Measurements from ENCODE around the gene ERCC1.

ERCC1 gene

GRCh38 chr19:45358213-45358792 lies 65.4 kb downstream of the ERCC1 start:
- DNase-seq = no peak

- no peak for DNase-seq
Measured at GRCh38 chr19:45357445-45357783, 66.3 kb downstream of the ERCC1 start.
